ELR (cell line): ENCODE data around the gene TPH2.

Experiments used
- DNase-seq: peaks from one replicate; pipeline ENCODE4 v3.0.0-alpha.2; 2015; ENCODE audit warnings: low read depth

Gene TPH2

DNA sequence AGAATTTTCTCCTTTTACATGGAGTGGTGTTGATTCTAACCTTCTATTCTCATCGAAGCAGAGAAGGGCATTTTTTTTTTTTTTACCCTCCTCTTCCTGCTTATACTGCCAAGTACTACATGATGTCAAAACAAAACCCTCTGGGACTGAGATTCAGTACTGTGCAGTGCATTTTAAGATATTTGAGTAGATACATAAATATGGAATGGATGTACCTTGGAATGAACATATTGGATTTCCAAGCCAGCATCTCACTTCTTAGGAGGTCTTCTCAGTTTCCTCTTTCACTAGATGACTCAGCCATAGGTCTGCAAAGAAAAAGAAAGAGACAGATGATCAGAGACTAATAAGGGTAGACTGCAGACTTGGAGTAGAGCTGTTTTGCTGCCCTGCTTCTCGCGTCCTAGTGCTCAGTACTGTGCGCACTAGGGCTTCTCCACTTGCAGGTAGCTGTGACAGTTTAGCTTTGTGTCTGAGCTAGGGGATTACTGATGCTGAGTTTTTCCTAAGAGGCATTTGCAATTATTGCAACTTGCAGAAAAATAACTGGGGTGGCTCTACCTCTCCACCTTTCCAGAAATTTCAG lies 20.4 kb downstream of the TPH2 start:
- peak; percentile 50 for DNase-seq

DNA sequence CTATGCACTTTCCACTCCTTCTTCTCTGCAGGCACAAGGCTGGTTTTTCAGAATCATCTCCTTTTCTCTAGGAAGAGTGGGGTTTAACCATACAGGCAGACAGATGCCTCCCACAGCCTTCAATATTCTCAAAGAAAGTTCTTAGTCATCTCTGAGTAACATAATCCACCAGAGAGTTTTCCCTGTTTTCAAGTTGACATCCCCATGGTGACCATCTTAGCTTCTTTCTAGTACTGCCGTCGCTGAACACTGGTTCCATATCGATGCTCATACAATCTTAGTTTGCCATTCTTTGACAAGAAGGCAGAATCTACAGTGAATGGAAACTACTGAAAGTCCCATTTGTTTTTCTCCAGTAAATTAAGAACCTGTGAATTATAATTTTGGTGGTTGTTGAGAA lies 28.6 kb downstream of the TPH2 start:
- peak; percentile 15 for DNase-seq

DNA sequence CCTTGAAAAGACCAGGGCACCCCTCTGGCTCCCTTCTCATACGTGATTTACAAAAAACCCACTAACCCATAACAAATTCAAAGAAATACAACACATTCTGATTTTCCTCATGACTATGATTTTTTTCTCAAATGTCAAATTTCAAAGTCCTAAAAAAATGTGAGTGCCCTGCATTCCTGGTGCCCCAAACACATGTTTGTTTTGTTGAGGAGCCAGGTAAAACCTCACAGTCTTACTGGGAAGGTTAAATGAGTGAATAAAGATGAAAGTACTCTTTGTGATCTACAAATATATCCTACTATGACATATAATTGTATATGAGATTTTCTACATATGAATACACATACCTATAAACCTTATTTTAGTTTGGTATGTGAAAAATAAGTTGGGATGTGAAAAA lies 30.7 kb downstream of the TPH2 start:
- no peak for DNase-seq

DNA sequence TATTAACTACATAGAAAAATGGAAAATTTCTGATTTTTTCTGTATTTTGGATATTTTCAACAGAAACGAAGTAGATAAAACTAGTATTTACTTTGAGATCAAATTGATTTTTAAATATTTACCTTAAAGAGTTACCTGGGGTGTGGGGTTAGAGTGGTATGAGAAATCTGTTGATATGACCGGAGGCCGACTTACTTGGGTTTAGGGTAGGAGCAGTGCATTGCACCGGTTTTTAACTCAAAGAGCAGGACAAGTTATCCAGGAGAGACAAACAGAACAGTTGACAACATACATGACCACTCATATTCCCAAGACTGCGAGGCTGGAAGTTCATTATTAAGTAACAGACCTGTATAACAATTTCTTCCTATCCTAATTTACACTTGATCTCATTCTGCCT lies 31.4 kb downstream of the TPH2 start:
- DNase-seq = no peak

DNA sequence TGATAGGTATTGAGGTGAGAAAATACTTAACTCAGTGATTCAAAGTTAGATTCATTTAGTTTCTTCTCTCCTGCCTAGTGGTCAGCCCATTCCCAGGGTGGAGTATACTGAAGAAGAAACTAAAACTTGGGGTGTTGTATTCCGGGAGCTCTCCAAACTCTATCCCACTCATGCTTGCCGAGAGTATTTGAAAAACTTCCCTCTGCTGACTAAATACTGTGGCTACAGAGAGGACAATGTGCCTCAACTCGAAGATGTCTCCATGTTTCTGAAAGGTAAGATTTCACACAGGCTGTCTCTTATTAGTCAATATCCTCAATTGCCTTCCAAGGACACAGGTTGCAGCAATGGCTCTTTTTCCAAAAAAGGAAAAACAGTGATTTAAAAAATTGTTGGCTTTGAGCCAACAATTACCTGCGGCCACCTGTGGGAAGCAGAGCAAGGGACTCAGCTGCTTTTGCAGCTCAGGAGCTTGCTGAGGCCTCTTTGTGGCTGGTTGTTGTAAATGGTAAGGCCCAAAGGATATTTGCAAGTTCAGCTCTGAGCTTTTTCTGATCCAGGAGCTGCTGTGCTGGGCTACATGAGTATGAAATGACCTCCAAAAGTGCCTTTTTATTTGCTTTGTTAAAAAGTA lies 33.9 kb downstream of the TPH2 start:
- DNase-seq = no peak

DNA sequence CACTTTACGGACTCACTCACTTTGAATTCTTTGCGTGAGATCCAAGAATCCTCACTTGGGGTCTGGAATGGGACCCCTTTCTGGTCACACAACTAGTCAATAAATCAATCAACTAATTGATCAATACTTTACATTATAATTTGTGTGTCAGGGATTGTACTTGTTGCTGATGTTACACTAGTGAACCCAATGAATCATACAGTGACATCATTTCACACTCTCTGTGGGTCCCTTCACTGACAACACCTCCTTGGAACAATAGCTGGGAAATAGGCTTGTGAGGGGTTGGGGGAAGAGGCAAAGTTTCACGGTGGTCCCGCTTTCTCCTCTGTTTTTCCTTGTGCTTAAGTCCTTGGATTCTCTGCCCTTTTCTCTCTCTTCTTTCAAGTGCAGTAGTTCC lies 35.0 kb downstream of the TPH2 start:
- DNase-seq = no peak

DNA sequence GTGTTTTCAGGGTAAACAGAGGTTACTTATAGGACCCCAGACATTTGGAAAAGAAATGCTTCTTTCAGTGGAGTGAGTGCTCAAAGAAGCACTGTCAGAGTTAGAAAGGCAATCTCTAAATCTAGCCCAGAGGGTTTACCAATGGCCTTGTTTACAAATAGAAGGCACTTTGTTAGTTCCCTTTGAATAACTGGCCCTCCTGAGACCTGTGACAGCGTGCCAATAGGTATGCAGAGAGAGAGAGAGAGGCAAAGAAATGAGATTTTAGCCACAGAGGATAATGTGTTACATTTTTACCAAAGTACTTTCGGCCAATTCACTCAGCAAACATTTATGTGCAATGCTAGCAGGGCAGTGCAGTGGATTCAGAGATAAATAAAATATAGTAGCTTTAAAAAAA lies 41.9 kb downstream of the TPH2 start:
- DNase-seq = no peak

DNA sequence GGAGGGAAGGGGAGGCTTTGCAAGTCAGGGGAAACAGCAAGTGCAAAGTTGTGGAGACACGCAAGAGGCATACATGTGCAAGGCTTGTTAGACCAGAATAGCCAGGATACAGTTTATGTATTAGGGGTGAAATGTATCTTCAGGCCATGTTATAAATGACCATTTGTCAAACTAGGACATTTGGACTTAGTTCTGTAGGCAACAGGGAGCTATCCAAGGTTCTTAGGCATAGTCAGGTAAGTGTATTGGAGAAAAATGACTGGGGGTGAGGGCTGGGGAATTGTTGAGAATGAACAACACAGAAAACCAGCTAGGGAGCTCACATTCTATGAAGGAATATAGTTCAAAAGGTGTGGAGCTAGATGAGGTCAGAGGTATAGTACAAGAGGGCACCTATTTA lies 42.5 kb downstream of the TPH2 start:
- no peak for DNase-seq

DNA sequence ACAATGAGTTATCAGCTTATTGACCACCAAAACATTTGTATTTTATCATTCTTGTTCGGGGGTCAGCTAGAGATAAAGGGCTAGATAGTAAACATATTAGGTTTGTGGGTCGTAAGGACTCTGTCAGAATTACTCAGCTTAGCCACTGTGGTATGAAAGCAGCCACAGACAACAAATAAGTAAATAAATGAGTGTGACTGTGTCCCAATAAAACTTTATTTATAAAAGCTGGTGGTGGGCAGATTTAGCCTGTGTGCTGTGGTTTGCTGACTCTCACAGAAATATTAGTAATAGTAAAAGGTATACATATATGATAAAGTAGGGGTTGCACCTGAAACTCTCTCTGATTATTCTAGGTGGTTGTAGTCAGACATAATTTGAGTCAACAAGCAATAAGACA lies 56.1 kb downstream of the TPH2 start:
- no peak for DNase-seq

DNA sequence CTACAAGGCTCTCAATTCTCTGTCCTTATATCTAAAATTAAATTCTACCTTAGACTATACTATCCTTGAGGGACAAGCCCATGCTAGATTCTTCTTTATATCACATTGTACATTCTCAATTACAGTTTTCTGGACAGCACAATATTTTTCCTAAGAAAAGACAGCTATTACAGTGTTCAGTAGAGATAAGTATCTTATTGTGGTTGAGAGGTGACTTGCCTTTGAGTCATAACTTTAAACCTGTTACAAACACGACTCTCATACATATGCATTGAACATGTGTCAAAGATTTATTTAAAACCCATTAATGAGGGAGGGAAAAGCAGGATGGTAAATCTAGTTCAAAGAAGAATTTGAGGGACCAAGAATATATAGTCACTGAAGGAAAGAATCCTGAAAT lies 61.1 kb downstream of the TPH2 start:
- peak; percentile 66 for DNase-seq

DNA sequence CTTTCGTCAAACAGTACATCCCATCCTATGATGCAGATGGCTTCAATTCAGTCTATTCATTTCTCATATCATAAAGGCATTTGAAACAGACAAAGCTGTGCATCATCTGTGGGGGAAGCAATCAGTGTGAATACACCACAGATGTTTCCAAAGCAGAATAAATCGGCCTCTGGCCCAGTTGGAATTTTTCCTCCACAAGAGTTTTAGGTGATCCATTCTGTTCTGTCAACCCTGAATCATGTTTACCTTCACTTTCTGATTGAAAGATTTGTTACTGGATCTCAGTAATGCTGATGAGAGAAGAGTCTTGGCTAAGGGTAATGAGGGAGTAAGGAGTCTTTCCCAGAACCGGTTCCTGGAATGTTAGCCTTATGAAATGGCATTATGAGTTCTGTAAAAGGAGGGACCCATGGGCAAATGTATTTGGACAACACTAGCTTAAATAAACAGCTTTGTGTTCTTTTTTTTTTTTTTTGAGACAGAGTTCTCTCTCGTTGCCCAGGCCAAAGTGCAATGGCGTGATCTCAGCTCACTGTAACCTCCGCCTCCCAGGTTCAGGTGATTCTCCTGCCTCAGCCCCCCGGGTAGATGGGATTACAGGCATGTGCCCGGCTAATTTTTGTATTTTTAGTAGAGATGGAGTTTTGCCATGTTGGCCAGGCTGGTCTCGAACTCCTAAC lies 62.5 kb downstream of the TPH2 start:
- no peak for DNase-seq

DNA sequence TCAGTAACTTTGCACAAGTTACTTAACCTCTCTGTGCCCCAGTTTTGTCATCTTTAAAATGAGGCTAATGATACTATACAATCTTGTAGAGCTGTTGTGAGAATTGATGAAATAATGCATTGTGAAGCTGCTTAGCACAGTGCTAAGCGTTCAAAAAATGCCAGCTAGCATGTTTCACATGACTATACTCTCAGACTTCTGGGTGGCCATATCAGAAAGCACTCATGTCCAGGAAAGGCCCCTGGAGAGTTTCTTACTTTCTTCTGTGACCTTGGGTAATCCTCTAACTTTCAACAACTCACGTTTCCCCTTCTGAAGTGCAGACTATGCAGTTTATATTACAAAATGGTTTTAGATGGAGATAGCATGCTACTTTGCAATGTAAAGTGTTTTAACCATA lies 68.1 kb downstream of the TPH2 start:
- DNase-seq = no peak

DNA sequence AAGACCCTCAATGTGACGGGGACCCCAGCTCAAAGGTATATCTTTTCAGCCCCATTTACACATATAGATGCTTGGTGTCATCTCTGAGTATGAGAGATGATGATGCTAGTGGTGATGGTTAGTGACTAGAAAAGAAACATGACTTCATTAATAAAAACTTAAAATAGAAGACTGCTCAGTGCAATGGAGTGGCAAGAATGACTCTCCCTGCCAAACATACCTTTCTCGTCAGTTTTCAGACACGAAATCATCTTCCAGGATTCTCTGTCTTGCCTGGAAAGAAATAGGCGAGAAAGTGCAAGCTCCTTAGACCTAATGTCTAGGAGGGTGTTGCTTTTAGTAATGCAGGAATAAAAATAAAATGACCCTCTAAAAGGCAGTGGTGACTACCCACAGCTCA lies 71.7 kb downstream of the TPH2 start:
- DNase-seq = no peak

DNA sequence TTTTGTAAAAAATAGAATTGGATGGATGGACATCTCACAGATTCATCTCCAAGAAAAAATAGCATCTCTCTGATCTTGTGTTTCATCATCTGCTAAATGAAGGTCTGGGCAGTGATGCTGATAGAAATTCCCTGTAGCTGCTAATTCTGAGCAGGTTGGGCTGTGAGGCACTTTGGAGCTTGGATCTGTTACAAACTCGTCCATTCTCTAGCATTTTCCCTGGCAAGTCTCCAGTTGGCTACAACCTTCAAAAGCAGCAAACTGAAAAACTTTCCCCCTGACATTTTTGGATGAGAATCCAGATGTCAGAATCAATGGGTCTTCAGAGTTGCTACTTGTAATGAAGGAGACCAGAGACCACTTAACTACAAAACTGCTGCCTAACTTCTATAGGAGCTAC lies 72.7 kb downstream of the TPH2 start:
- no peak for DNase-seq

DNA sequence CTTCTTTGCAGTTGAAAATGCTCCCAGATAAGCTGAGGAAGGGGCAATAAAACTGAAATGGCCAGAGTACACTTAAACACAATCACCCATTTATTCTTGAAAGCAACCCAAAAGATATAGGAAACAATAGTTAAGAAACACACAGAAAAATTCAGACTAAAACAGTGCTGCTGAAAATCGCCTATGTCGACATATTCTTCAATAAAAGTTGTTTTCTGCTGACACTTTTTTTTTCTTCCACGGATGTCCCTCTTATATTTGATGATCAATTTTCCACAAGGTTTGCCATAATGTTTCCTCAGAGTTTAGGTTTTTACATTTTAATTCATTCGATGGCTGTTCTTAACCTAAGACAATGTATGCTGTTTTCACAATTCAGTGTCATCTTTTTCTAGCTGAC lies 74.2 kb downstream of the TPH2 start:
- DNase-seq = no peak

DNA sequence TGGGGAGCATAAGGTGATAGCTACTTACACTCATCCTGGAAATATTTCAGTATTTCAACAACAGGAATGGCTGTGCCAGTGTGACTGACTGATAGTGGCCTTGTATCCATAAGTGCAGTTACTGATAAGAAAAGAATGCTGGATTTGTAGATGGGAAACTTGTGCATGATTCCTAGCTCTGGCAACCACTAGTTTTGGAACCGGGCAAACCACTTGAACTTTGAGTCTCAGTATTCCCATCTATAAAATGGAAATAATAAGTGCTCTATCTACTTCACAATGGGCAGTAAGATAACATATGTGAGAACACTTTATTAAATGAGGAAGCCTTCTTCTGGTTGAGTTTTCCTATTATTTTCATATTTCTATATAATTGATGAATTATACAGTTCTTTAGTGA lies 77.2 kb downstream of the TPH2 start:
- DNase-seq = no peak

DNA sequence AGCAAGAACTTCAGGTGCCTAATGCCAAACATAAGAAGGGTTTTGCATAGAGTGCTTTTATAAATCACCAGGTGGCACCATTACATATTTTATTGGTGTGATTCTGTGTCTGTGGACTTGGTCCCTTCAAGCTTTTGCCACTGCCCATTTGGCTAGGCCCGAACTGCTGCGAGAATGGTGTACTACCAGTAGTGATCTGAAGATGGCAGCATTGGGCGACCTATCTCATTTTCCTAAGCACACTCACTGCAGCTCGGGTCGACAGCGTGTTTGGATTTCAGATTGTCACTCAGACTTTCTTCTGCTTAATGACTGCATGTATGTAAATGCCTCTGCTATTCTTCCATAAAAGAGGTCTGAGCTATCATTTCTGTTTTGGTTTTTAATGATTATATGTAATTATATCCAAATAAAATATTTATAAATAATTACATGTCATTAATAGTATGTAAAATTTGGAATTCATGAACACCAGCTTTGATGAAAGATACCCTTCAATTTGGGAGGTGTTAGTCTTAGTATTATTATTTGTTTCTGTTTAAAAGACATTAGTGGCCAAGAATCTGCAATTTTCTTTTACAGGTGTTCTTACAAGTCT lies 78.5 kb downstream of the TPH2 start:
- DNase-seq = peak; percentile 68

DNA sequence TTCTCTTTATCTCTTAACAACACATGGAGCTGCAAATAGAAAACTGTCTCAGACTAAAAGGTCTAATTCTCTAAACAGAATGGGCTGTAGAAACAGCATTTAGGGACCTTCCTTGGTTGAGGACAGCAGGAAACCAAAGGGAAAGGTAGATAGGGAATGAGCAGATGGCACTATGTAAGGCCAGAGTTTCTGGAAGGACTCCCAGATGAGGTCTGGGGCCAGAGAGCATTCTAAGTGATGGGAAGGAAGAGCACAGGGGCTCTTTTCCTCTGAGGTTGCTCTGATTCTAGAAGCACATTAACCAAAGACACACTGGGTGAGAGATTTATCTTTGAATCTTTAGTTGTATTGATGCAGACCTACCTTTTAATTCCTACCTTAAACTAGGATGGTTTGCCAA lies 79.4 kb downstream of the TPH2 start:
- no peak for DNase-seq

DNA sequence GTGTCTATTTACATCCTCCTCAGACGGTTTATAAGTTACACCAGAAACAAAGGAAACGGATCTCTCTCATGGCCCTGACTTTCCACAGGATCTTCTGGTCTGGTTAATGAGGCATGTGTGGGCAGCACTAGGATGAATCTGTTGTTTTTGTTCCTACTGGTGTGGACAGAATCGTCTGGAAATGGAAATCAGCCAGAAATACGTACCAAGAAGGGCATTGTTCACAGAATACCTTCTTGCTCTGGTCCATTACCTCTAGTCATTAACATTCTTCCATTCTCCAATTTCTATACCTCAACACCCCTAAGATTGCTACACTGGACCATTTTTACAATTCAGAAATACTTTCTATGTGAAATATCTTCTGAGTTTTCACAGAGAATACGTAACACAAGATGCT lies 86.0 kb downstream of the TPH2 start:
- no peak for DNase-seq

DNA sequence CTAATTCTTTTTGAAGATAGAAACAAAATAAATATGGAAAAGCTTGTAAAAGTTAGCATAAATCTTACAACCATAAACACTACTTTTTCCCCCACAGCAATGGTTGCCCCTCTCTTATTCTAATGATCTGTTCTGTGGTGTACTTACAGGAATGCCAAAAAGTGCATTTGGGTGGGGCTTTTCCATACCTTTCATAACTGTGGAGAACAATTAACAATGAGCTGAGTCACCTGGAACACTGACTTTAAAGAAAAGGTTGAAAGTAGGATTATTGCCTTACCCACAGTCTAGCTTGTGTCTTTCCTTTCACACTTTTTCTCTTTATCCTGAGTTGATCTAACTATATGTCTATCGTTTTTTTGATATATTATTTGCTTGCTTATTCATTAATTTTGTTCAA lies 86.9 kb downstream of the TPH2 start:
- no peak for DNase-seq

DNA sequence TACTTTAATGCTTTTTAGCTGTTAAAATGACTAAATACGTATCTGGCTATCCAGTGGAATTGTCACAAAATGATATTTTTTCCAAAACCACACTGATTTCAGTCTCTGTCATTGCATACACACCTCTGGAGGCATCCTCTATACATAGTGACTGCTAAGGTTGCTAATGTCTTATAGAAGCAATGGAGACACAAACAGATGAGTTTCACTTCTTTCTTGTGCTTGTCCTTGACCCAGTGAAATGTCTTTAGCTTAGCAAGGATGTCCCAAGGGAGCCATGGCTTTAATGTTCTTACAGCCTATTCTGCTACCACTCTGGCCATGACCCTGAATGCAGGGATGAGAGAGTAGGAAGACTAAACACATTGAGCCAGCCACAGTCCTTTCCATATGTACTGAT lies 90.3 kb downstream of the TPH2 start:
- DNase-seq = no peak

DNA sequence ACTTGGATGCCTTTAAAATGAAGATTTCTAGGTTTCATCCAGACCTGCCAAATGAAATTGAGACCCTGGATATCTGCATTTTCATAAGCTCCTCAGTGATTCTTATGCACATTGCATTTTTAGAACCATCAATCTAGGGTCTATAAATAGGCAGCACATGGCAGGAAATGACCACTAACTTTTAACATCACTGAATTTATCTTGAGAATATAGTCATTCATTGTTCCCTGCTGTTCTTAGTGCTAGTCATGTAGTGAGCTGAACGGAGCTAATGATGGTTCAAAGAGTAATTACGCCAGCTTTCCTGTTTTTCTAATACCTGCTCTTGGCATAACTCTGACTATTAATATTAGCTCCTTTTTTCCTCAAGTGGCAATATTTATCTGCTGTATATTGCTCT lies 91.6 kb downstream of the TPH2 start:
- DNase-seq = no peak

DNA sequence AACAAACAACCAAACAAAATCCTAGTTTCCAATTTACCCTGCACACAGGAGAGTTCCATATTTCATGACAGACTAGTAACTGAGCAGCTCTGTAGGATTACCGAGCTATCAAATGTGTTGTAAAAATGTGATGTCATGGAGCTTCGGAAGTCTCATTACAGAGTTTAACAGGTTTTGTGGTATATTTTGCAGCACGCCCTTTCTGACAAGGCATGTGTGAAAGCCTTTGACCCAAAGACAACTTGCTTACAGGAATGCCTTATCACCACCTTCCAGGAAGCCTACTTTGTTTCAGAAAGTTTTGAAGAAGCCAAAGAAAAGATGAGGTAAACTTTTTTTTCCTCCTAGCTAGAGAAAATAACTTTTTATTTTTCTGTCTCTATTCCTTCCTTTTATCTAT lies 92.4 kb downstream of the TPH2 start:
- DNase-seq = no peak

DNA sequence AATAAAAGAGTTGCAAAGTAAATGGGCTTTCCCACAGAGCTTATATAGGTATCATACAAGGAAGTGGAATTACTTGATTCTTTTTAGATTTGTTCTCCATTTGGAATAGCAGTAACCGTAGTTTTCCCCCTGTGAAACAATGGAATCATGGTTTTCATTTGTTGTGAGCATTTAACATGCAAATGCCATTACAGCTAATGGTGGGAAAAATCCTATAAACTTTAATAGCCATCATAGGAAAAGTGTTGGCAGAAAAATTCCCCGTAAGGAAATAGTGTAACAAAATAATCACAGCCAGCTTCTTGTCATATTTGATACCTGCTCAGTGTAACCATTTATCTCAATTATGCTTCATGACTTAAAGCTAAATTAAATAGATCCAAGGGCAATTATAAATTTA lies 95.3 kb downstream of the TPH2 start:
- no peak for DNase-seq
